Measurements from ENCODE around the gene ARAP1.

ARAP1 gene

GRCh38 chr11:72779495-72780128 lies 27.4 kb upstream of the ARAP1 start:
- DNase-seq: no peak

- no peak for DNase-seq
Measured at GRCh38 chr11:72778535-72779494, 26.6 kb upstream of the ARAP1 start.

GRCh38 chr11:72777755-72778278 lies 25.6 kb upstream of the ARAP1 start:
- DNase-seq: no peak

GRCh38 chr11:72776844-72777754 lies 24.9 kb upstream of the ARAP1 start:
- DNase-seq: no peak

GRCh38 chr11:72776117-72776843 lies 24.1 kb upstream of the ARAP1 start:
- no peak for DNase-seq

GRCh38 chr11:72775288-72776110 lies 23.3 kb upstream of the ARAP1 start:
- no peak for DNase-seq

- peak in 1 of 2 experiments; percentile 28 for DNase-seq
Measured at GRCh38 chr11:72774499-72774898, 22.3 kb upstream of the ARAP1 start.

GRCh38 chr11:72773696-72774095 lies 21.5 kb upstream of the ARAP1 start:
- DNase-seq: no peak

GRCh38 chr11:72773291-72773690 lies 21.1 kb upstream of the ARAP1 start:
- no peak for DNase-seq

- no peak for DNase-seq
Measured at GRCh38 chr11:72772059-72772458, 19.9 kb upstream of the ARAP1 start.

- no peak for DNase-seq
Measured at GRCh38 chr11:72771507-72771906, 19.3 kb upstream of the ARAP1 start.

- DNase-seq: no peak
Measured at GRCh38 chr11:72770799-72771198, 18.6 kb upstream of the ARAP1 start.

GRCh38 chr11:72769680-72770079 lies 17.5 kb upstream of the ARAP1 start:
- no peak for DNase-seq

GRCh38 chr11:72768581-72768980 lies 16.4 kb upstream of the ARAP1 start:
- DNase-seq: no peak

- peak; percentile 37 to 80 for DNase-seq
Measured at GRCh38 chr11:72767203-72768062, 15.2 kb upstream of the ARAP1 start.

- DNase-seq: no peak
Measured at GRCh38 chr11:72766152-72766902, 14.1 kb upstream of the ARAP1 start.

GRCh38 chr11:72764503-72764902 lies 12.3 kb upstream of the ARAP1 start:
- DNase-seq: peak; percentile 27 to 83

GRCh38 chr11:72763823-72764222 lies 11.6 kb upstream of the ARAP1 start:
- DNase-seq: no peak

GRCh38 chr11:72762641-72763304 lies 10.6 kb upstream of the ARAP1 start:
- DNase-seq: no peak
